ENCODE measurements around the gene CHRDL2.

Gene CHRDL2

DNA sequence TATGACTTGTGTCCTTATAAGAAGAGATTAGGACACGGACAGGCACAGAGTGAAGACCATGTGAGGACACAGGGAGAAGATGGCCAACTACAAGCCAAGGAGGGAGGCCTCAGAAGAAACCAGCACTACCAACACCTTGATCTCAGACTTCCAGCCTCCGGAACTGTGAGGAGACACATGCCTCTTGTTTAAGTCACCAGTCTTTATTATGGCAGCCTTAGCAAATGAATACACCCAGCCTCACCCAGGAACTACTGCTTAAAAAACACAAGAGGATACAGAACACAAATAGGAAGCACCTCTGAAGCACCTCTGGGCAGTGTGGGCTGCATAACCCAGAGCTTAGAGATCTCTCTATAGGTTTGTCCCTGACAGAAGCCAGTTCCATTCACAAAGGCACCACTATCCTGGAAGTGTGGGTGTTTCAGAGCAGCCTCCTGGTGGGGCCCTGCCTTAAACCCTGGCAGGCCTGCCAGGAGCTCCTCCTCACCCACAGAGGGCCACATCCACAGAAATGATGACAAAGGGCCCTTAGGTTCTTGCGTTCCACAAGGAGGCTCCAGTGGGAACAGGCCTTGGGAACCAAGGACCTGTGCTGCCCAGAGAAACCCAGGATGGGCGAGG lies 58.8 kb downstream of the CHRDL2 start:
- TF ChIP-seq CSDC2 (CRISPR knock-in tag; IDR thresholded peaks at IDR 0.05), result no peak
- TF ChIP-seq ESRRG (CRISPR knock-in tag; IDR thresholded peaks at IDR 0.05), result no peak
- no peak for TF ChIP-seq SNAI2 (CRISPR knock-in tag; IDR thresholded peaks at IDR 0.05)
- TF ChIP-seq PATZ1 (CRISPR knock-in tag; IDR thresholded peaks at IDR 0.05; ENCODE audit: borderline replicate concordance), result no peak
- no peak for TF ChIP-seq ZFP30 (CRISPR knock-in tag; IDR thresholded peaks at IDR 0.05)
- TF ChIP-seq ZNF8 (CRISPR knock-in tag; IDR thresholded peaks at IDR 0.05), result no peak
- TF ChIP-seq CSRNP3 (CRISPR knock-in tag; IDR thresholded peaks at IDR 0.05), result no peak
- no peak for TF ChIP-seq ZNF565 (CRISPR knock-in tag; conservative IDR thresholded peaks at IDR 0.05; ENCODE audit: low read depth)
- TF ChIP-seq OSR1 (CRISPR knock-in tag; IDR thresholded peaks at IDR 0.05), result no peak
- no peak for TF ChIP-seq GLIS3 (CRISPR knock-in tag; IDR thresholded peaks at IDR 0.05)
- TF ChIP-seq ZNF70 (CRISPR knock-in tag; IDR thresholded peaks at IDR 0.05), result no peak
- TF ChIP-seq, protein P1, sequence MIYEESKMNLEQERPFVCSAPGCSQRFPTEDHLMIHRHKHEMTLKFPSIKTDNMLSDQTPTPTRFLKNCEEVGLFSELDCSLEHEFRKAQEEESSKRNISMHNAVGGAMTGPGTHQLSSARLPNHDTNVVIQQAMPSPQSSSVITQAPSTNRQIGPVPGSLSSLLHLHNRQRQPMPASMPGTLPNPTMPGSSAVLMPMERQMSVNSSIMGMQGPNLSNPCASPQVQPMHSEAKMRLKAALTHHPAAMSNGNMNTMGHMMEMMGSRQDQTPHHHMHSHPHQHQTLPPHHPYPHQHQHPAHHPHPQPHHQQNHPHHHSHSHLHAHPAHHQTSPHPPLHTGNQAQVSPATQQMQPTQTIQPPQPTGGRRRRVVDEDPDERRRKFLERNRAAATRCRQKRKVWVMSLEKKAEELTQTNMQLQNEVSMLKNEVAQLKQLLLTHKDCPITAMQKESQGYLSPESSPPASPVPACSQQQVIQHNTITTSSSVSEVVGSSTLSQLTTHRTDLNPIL (CRISPR knock-in tag; IDR thresholded peaks at IDR 0.05; ENCODE audit: low read depth), result no peak
- TF ChIP-seq ZFP3 (CRISPR knock-in tag; IDR thresholded peaks at IDR 0.05), result no peak
- ATAC-seq, result no peak; the same call in 1 of the 3 replicates

DNA sequence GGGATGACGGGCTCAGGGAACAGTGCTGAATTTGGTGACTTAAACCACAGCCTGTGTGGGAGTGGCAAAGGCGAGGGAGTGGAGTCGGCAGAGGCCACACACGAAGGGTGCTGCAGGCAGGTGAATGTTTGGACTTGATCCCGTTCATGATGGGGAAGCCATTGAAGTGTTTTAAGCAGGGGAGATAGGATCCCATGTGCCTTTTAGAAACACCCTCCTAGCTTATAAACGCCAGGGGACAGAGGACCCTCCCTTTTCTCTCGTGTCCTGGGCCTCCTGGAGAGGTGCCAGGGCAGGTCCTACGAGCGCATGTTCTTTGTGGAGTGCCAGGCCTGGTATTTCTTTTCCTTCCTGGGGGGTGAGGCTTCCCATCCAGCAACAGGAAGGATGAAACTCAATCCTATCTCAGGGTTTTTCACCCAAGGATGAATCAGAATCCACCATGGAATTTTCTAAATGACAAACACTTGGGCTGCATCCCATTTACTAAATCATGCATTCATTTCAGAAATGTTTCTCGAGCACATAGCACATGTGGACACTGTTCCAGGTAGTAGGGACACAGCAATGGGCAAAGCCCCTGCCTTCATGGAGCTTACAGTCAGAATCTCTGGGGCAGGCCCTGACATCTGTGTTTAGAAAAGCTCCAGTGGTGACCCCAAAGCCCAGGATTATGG lies 59.6 kb downstream of the CHRDL2 start:
- no peak for TF ChIP-seq ZC3H10 (CRISPR knock-in tag; IDR thresholded peaks at IDR 0.05)
- TF ChIP-seq RARB (CRISPR knock-in tag; IDR thresholded peaks at IDR 0.05), result no peak
- TF ChIP-seq ZNF565 (CRISPR knock-in tag; conservative IDR thresholded peaks at IDR 0.05; ENCODE audit: low read depth), result no peak
- TF ChIP-seq OSR1 (CRISPR knock-in tag; IDR thresholded peaks at IDR 0.05), result no peak
- ATAC-seq, result no peak; the same call in 2 of the 3 replicates

DNA sequence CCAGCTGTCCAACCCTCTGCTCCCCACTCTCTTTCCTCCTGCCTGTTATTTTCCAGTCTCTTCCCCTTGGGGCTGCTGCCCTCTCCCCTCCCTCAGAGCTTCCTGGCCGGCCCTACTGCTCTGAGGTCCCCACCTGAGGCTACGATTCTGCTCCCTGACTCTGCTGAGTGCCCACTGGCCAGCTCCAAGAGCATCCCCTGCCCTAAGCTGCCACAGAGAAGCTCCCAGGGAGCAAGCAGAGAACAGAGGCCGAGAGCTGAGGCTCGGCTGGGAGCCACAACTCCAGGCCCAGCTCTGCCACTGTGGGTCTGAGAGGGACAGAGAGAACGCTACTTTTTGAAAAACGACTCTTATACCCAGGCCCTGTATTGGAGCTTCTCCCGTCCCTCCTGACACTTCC lies 61.1 kb downstream of the CHRDL2 start:
- ATAC-seq, result no peak
- no peak for TF ChIP-seq GLIS3 (CRISPR knock-in tag; IDR thresholded peaks at IDR 0.05)
- no peak for TF ChIP-seq ESRRG (CRISPR knock-in tag; IDR thresholded peaks at IDR 0.05)
- TF ChIP-seq RARB (CRISPR knock-in tag; IDR thresholded peaks at IDR 0.05), result no peak
- TF ChIP-seq, protein P1 (CRISPR knock-in tag; IDR thresholded peaks at IDR 0.05; ENCODE audit: low read depth), result no peak
- TF ChIP-seq ARNTL (CRISPR knock-in tag; IDR thresholded peaks at IDR 0.05; ENCODE audit: borderline replicate concordance, low read depth), result no peak
- no peak for TF ChIP-seq PATZ1 (CRISPR knock-in tag; IDR thresholded peaks at IDR 0.05; ENCODE audit: borderline replicate concordance)
- TF ChIP-seq CSRNP3 (CRISPR knock-in tag; IDR thresholded peaks at IDR 0.05), result no peak
- TF ChIP-seq ZFP3 (CRISPR knock-in tag; IDR thresholded peaks at IDR 0.05), result no peak
- TF ChIP-seq ZFP30 (CRISPR knock-in tag; IDR thresholded peaks at IDR 0.05), result no peak
- no peak for TF ChIP-seq TSHZ2 (CRISPR knock-in tag; IDR thresholded peaks at IDR 0.05)
- no peak for TF ChIP-seq TOX (CRISPR knock-in tag; IDR thresholded peaks at IDR 0.05; ENCODE audit: borderline replicate concordance)
- no peak for TF ChIP-seq ZNF70 (CRISPR knock-in tag; IDR thresholded peaks at IDR 0.05)
- TF ChIP-seq ZC3H10 (CRISPR knock-in tag; IDR thresholded peaks at IDR 0.05), result no peak
- TF ChIP-seq POU6F1 (CRISPR knock-in tag; IDR thresholded peaks at IDR 0.05; ENCODE audit: borderline replicate concordance, low read depth), result no peak
- TF ChIP-seq BACH2 (CRISPR knock-in tag; IDR thresholded peaks at IDR 0.05; ENCODE audit: borderline replicate concordance), result no peak
- TF ChIP-seq PPARA (CRISPR knock-in tag; IDR thresholded peaks at IDR 0.05; ENCODE audit: borderline replicate concordance), result no peak
- no peak for TF ChIP-seq OSR1 (CRISPR knock-in tag; IDR thresholded peaks at IDR 0.05)
- TF ChIP-seq ZNF565 (CRISPR knock-in tag; conservative IDR thresholded peaks at IDR 0.05; ENCODE audit: low read depth), result no peak

All from SK-N-SH treated with all-trans-retinoic acid at 6 μM for 48 hours (cell line).